ENCODE data around the gene ERCC1. TPM values are rescaled to one million over a fixed set of nuclear protein-coding genes. Genes with fewer than 3 reads are reported as not detected.
A peak's percentile ranks its signal among the peaks of the same experiment; 100 is the strongest.

ERCC1 gene
- polyA plus RNA-seq (2011; rRNA removed) (84.3 and 121 TPM in 2 replicates), polyA minus RNA-seq (2011; rRNA and poly(A)+ RNA removed) (69.3 and 116 TPM in 2 replicates)

- Histone ChIP-seq H3K27me3 (ENCODE audit: control insufficient read depth, insufficient read depth, low read length) (no peaks in the 10 kb centered on the region), H3K4me3 (ENCODE audit: low read depth, low read length) (peak within 1 kb of the TSS; percentile 63), H3K36me3 (ENCODE audit: control insufficient read depth, insufficient read depth, low read length) (peaks cover 4% of the 10 kb centered on the region)
- no peak for DNase-seq (ENCODE audit: low read depth)
- CTCF ChIA-PET: interaction anchor here (1.0 to 20.3 kb wide), 3 partner anchors 16 to 58 kb away, joined by 3 to 764 read pairs (median 12); no protein-coding TSS in a partner anchor
- POLR2A ChIA-PET: interaction anchor here (1.4 kb wide), 1 partner anchor 18 kb away, joined by 3 read pairs; no protein-coding TSS in a partner anchor
- no peak for TF ChIP-seq CTCF (IDR thresholded peaks at IDR 0.05; ENCODE audit: insufficient read depth, low read depth, low read length)
Observed at GRCh38 chr19:45423589-45424190, at the start of gene ERCC1. TSS of gene ERCC1 (minus strand) at chr19:45423917. CDS start at chr19:45423374, 543 bp downstream.

GRCh38 chr19:45473367-45473681, 49.6 kb upstream of the ERCC1 start:
- ChIA-PET CTCF (interaction anchor here (1.0 to 23.1 kb wide), 4 partner anchors 11 to 79 kb away, joined by 3 to 764 read pairs (median 5); partner anchors contain the start of gene ERCC1), POLR2A (no interaction called here)
- DNase-seq (ENCODE audit: low read depth): no peak
- Histone ChIP-seq H3K27me3 (ENCODE audit: control insufficient read depth, insufficient read depth, low read length) (no peaks in the 10 kb centered on the region), H3K4me3 (ENCODE audit: low read depth, low read length) (no peak overlapping the region), H3K36me3 (ENCODE audit: control insufficient read depth, insufficient read depth, low read length) (no peaks in the 10 kb centered on the region)
- no peak for TF ChIP-seq CTCF (IDR thresholded peaks at IDR 0.05; ENCODE audit: insufficient read depth, low read depth, low read length)

- CTCF ChIA-PET: interaction anchor here (0.6 to 23.1 kb wide), 6 partner anchors 10 to 79 kb away, joined by 3 to 764 read pairs (median 5); partner anchors contain the start of gene ERCC1
- POLR2A ChIA-PET: no interaction called here
- Histone ChIP-seq H3K4me3 (ENCODE audit: low read depth, low read length) (peak overlapping the region; percentile 19), H3K27me3 (ENCODE audit: control insufficient read depth, insufficient read depth, low read length) (no peaks in the 10 kb centered on the region), H3K36me3 (ENCODE audit: control insufficient read depth, insufficient read depth, low read length) (no peaks in the 10 kb centered on the region)
- no peak for DNase-seq (ENCODE audit: low read depth)
- TF ChIP-seq CTCF (IDR thresholded peaks at IDR 0.05; ENCODE audit: insufficient read depth, low read depth, low read length): no peak
Observed at GRCh38 chr19:45472563-45473366, 49.0 kb upstream of the ERCC1 start.

- ChIA-PET POLR2A (no interaction called here), CTCF (interaction anchor here (0.6 to 23.1 kb wide), 3 partner anchors 13 to 39 kb away, joined by 3 to 764 read pairs (median 6); partner anchors contain the start of gene ERCC1)
- H3K4me3 ChIP-seq (ENCODE audit: low read depth, low read length): no peak overlapping the region
Observed at GRCh38 chr19:45471931-45472562, 48.3 kb upstream of the ERCC1 start.

More at GRCh38 chr19:45471931-45472562, 48.3 kb upstream of the ERCC1 start:
- no peaks in the 10 kb centered on the region for H3K27me3 ChIP-seq (ENCODE audit: control insufficient read depth, insufficient read depth, low read length)
- TF ChIP-seq CTCF (IDR thresholded peaks at IDR 0.05; ENCODE audit: insufficient read depth, low read depth, low read length): no peak
- no peak for DNase-seq (ENCODE audit: low read depth)
- H3K36me3 ChIP-seq (ENCODE audit: control insufficient read depth, insufficient read depth, low read length): no peaks in the 10 kb centered on the region
